HG03439 (cell line): ENCODE measurements around the gene C16orf74.

Source experiments
- ATAC-seq: cut with Tn5 transposase; IDR thresholded peaks from one replicate; pipeline ENCODE4 v1.9.1; 2021; ENCODE audit warnings: mild to moderate bottlenecking, moderate library complexity; ENCODE audit not compliant: unreplicated experiment

C16orf74 gene

DNA sequence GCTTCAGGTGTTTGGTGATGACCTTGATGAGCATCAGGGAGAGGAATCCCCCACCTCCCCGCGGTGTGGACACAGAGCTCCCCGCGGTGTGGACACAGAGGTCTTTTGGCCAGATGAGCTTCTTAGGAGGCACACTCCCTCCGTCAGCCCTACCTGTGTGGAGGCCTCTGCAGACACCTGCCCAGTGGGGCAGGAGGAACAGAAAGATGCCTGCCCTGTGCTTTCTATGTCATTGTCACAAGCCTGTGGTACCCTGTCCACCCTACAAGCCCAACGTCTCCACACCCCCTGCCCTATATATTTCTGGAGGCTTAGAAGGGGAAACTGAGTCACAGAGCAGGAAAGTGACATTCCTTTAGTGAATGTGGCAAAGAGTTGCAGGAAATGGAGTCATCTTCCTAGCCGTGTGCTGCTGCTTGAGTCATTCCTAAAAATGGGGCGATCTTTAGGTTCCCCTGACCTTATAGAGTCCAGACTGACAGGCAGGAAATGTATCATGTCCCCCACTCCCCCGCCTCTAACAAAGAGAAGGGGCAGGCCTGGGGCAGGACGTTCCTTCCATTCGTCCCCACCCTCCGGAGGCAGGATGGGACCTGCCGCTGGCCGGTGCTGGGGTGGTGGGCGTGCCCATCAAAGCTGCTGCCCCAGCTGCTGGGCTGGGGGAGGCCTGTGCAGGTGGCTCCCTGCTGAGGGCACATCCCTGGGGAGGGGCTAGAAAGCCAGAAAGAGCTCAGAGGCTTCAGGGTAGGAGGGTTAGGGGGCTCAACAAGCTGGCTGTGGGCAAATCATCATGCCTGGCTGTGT is 1.0 kb upstream of the C16orf74 start:
- no peak for ATAC-seq

DNA sequence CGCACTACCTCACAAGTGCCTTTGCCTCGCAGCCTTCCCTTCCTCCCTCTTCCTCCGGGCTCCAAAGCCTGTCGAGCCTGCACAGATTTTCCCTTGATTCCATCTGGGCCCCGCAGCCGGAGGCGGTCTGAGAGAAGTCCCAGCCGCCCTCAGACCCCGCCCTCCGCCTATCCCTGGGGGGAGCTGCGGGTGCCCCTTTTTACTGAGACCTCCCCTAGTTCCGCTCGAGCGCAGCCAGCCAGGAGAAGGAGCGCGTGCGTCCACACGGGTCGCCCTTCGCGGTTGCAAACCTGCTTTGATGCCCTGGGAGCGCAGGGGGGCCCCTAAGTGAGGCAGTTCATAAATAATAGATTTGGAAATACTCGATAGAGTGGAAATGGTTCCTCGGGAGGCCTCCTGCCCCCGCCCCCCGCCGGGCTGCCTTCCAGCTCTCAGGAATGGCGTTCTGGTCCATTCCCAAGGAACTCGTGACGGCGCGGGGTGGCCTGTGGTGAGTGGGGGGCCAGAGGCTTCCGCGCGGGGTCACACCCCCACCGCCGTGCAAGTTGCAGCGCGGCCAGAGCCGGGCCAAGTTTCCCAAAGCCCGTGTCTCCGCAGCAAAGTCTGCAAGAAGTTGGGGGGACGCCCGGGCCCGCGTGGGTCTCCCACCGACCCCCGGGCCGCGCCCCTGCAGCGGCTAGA is 610 bp downstream of the C16orf74 start:
- ATAC-seq, result no peak

DNA sequence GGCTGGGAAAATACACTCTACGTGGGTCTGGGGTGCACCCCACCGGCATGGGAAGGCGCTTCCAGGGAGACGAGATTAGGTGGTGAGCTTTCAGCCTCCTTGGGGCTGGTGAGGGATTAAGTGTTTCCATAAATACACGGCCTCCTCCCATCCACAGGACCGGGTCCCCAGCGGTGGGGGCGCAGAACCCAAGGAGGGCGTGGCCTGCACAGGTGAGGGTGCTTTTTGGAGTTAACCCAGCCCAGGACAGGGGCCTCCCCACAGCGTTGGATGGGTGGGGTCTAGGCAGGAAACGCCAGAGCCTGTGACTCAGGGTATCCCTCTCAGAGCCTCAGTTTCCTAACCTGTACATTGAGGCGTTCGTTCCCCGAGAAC is 1.1 kb downstream of the C16orf74 start:
- ATAC-seq, result no peak

DNA sequence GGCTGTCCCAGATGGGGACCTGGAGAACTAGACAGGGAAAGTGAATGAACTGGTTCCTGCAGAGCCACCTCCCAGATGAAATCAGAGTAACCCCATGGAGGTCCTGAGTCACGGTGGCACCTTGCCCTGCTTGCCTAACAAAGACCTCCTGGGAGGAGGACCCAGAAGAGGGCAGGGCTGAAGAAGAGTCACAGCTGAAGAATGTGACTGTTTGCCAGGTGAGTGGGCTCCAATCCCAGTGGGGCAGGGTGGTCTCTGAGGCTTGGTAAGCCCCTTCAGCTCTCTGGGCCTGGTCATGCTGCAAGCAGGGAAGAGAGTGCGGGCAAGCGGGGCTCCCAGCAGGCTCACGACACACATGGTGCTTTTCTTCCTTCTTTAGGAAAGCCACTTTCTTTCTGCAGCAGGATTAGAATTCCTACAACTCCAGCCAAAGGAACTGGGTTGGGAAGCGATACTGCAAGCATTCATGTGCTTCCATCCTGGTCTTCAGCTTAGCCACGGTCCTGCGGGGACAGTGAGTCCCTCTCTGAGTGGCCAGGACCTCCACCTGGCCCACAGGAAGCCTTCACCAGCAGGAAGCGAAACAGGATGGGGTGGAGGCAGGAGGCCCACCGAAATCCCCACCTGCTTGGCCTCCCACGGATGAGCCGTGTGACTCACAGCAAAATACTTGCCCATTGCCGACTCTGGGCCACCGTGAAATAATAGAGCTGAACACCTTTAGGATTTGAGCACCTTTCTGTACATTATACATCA is 4.3 kb downstream of the C16orf74 start:
- ATAC-seq, result no peak

DNA sequence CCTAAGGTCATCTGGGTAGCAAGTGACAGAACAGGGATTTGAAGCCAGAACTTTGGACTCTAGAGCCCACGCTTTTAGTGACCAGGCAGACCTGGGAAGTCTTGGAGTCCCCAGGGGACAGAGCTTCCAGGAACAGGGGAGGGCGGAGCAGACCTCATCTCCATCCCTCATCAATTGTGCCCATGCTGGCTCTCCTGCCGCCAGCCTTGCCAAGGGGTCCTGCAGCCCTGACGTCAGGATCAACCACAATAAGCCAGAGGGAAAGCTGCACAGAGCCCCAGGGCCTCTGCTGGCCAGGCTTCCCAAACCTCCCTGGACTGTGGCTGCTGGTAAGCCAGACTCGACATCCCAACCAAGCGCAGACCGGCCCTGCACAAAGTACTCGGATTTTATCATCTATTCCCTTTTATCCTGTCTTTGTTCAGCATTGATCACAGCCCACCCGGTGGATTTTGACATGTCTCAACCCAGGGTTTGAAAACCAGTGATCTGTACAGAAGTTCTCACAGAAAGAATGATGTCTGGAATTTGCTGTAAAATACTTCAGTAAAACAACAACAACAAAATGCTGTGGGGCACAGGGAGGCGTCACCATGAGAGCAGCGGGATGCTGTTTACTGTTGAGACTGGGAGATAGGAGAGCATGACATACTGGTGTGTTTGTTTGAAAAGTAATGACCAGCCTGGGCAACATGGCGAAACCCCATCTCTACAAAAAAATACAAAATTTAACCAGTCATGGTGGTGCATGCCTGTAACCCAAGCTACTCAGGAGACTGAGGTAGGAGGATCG is 11.8 kb downstream of the C16orf74 start:
- no peak for ATAC-seq

DNA sequence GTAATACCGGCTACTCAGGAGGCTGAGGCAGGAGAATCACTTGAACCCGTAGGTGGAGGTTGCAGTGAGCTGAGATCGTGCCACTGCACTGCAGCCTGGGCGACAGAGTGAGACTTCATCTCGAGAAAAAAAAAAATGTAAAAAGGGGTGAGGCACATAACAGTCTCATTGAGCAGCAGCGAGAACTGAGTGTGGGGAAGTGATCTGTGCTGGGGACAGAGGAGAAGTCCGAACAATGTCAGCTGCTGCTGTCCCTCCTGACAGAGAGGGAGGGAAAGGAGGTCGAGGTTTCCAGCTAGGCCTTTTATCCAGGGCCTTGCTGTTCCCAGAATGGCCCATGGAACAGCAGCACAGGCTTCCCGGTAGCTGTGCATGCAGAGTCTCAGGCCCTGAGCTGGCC is 14.0 kb downstream of the C16orf74 start:
- no peak for ATAC-seq

DNA sequence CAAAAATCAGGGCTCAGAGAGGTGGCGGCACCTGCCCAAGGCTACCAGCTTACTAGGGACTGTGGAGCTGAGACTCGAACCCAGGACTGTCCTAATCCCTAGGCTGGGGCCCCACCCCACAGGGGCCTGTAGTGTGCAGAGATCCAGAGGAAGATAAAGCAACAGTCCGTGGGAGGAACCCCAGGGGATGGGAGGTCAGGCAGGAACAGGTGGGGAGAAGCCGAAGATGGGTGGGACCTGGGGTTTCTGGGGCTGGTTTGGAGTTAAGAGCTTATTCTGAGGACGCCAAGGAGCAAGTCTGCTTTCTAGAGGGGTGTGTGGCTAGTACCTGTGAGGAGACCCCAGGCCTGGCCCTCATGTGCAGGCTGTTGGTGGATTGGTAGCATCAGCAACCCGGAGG is 14.9 kb downstream of the C16orf74 start:
- no peak for ATAC-seq

DNA sequence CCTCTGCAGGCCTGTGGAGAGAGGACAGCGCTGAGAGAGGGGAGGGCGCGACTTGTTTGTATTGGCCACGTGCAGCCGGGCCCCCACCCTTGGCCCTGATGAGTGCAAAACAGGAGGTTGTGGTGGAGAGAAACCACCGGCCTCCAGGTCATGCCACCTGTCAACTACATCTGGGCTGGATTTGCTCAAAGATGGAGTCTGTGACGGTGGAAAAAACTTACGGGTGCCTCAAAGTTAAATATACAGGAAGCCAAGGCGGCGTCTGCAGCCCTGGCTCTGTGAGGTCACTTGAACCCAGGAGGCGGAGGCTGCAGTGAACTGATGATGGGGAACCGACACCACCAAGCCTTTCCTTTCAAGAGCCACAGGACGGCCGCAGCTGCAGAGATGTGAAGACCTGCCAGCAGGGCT is 15.7 kb downstream of the C16orf74 start:
- ATAC-seq, result no peak

DNA sequence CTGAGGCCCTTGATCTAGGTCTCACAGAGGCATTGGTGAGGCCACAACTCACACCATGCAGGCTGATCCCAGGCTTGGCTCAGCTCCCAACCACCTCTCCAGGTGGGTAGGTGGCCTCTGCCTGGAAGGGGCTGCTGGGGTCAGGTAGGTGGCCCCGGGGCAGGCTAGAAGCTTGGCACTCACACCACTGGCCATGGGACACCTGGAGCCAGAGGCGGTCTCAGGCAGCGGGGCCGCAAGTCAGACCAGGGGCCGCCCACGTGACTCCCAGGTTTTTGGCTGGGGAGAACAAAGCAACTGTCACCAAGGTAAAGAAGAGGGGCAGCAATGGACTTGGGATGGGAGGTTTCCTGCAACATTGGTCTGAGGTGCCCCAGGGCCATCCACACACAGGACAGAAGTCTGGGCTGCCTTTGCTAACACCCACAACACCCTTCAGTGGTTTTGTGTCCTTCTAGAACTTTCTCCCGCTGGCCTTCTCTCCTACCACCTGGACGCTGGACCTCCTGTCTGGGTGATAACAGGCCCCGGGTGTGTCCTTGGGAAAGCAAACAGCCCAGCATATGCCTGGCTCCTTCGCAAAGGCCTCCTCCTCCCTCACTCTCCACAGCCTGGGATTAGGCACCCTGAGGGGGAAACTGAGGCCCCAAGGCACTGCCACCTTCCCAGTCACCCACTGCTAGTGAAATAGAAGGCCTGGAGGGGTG is 16.4 kb downstream of the C16orf74 start:
- no peak for ATAC-seq

DNA sequence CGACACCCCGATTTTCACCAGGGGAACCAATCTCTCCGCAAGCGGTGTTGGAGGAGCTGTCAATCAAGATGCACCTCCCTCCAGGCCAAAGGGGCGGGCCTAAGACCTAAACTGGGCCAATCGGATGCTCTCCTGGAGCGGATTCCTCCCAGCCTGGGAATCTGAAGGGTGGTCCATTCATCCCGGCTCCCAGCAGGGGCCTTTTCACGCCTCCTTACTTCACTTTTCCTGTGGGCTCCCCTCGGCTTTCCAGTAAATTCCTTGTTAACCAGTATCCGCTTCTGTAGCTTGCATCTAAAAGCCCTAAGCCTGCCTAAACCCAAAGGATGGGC is 17.1 kb downstream of the C16orf74 start:
- no peak for ATAC-seq

DNA sequence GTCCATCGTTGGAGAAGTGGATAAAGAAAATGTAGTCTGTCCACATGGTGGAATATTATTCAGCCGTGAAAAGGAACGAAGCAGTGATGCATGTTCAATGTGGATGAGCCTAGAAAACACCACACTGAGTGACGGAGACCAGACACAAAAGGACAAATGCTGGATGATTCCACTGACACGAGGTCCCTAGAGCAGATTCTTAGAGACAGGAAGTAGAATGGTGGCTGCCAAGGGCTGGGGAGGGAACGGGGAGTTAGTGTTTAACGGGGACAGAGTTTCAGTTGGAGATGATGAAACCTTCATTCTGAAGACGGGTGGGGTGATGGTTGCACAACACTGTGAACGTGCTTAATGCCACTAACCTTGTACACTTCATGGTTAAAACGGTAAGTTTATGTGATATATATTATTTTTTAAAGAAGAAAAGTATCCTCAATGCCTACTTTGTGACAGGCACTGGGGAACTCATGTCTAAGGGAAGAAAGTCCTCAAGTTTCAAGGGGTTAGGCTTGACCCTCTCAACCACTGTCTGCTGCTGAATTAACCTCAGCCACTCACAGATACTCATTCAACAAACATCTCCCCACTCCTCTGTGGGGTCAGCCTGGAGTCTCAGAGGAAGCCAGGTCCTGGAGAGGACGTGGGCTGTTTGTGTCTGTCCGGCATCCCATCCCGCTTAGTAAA is 17.6 kb downstream of the C16orf74 start:
- no peak for ATAC-seq

DNA sequence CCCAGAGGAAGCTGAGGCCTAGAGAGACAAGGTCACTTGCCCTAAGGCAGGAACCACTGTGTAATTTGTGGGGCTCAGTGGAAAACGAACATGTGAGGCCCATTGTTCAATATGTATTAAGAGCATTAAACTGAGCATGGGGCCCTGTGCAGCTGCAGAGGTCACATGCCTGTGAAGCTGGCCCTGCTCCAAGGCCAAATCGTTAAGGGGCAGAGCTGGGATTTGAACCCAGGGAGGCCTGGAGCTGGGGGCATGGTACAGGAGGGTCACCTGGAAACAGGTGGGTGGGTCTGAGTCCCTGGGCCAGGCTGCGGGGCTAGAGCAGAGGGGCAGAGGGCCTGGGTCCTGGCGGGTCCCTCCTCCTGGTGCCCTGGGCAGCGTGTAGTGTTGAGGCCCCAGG is 19.7 kb downstream of the C16orf74 start:
- ATAC-seq, result no peak

DNA sequence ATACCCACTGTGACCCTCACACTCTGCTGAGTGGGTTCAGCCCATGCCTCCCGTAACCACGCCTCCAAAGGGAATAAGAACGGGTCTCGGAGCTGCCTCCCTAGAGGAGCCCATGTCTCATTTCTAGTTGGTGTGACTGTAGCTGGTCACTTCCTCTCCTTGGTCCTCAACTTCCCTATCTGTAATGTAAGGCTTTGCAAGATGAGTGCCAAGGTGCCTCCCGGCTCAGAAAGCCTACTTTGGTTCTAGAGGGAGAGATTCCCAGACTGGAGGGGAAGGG is 20.8 kb downstream of the C16orf74 start:
- no peak for ATAC-seq

DNA sequence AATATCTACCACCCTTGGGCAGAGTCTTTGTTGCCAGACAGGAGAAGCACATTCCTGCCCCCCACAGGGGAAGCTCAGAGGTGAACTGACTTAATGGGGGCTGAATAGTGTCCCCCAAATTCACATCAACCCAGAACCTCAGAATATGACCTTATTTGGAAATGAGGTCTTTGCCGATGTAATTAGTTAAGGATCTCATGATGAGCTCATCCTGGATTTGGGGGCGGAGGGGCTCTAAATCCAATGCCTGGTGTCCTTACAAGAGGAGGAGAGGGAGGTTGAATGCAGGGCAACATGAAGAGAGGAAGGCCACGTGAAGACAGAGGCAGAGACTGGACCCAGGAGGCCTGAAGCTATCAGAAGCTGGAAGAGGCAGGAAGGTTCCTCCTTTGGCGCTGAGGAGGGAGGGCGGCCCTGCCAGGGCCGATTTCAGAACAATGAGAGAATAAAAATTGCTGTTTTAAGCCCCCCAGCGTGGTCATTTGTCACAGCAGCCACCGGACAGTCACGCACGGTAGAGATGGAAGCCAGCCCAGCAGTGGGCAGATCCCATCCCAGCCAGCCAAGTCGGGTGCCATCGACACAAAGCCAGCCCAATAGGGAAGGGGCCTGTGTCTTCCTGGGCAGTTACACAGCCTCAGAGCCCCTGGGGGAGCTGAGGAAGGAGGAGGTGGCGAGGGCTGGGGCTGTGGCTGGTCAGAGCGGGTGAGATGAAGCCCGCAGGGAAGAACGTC is 21.3 kb downstream of the C16orf74 start:
- ATAC-seq, result no peak

DNA sequence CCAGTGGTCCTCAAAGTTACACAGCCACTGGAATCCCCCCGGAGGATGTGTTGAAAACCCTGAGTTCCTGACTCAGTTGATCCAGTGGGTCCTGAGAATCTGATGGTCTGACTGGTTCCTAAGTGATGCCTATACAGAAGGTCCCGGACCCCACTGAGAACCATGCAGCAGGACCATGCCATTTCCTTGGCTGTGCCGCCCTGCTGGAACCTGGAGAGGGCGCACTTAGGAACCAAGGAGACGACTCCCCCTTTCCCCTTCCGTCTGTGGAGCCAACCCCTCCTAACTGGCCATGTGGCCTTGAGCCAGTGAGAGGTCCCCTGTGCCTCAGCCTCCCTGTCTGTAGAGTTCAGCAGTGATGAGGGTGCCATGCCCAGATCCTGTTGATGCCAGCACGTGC is 22.0 kb downstream of the C16orf74 start:
- ATAC-seq, result no peak

DNA sequence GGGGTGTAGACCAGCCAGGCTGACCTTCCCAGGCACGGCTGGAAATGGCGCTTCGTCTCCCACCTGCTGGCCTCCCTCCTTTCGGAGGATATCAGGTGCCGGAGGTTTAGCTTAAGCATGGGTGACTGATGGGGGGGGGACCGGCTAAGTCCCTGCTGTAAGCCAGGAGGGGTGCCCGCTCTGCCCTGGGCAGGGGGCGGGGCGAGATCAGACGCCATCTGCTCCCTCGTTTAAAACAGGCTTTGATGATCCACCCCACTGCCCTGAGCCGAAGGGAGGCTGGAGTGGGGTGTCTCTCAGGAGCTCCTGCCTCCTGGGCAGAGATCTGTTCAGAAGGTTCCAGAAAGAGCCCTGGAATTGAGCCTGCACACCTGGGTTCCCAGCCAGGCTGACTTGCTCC is 26.0 kb downstream of the C16orf74 start:
- ATAC-seq, result no peak

DNA sequence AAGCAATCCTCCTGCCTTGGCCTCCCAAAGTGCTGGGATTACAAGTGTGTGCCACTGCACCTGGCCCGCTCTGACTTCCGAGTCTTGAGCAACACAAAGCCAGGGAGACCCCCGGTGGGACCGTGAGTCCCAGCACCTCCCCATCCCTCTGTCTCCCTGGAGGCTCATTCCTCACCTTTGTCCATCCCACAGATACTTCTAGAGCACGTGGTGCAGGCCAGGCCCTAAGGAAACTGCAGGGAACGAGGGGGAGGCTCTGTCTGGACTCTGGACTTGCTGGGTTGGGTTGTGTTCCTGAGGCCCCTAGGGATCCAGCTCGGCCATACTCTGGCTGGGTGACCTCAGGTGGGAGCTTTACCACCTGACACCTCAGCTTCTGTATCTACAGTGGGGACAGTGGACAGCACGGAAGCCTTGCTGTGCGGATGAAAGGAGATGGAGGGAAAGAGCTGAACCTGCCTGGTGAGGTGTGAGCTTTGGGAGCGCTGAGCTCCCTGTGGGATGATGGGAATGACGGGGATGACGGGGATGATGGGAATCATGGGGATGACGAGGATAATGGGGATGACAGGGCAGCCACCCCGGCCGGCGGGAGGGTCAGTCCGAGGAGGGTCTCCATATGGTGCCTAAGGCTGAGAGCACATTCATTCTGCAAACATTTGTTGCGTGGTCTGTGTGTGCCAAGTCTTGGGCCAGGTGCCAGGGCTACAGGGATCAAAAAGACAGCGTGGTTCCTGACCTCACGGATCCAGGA is 26.6 kb downstream of the C16orf74 start:
- ATAC-seq, result no peak

DNA sequence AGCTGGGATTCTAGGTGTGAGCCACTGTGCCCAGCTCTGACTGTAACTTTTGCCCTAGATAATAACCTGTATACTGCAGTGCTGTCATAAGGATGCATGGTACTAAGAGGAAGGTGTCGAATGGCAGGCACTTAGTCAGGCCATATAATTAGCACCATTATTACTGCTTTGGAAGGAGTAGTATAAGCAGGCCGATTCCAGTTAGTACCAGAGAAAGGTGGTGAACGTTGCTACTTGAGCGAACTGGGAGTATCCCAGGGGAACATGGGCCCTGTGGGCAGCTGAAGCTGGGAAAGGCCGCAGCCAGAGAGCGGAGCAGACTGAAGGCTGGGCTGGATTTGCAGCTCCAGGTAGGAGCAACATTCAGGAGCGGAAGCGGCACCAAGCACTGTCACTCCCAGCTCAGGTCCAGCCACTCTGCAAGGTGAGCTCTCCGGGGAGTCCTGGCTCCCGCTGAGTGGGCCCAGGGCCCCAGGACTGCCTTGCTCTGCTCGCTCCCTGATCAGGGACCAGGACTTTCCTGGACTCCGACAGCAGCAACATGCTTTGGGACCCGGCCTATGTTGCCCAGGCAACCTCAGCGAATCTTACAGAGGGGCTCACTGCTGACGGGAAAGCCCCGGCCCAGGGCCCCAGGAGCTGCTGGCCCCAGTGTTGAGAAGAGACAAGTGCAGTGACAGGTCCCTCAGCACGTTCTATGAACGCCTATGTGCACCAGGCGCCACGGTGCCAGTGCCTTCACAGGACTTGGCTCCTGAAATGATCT is 28.6 kb downstream of the C16orf74 start:
- no peak for ATAC-seq
